Body of pancreas (tissue), 4 donors: Measurements from ENCODE around the gene MAL. TPM values are rescaled to one million over a fixed set of nuclear protein-coding genes. Genes with fewer than 3 reads are reported as not detected.

Source experiments
- ATAC-seq: fragments of 150-250 bp; one replicate; pipeline ENCODE4 v1.9.1; 2016
- DNase-seq, 4 donors: peaks; one replicate each; pipeline ENCODE4 v3.0.0-alpha.2; 2019
- H3K27ac ChIP-seq, 4 donors: fragments of 200-600 bp; sonication (generic); 1 replicate in 3 of 4; 2 replicates in 1 of 4; pipeline versions ENCODE4 v1.5.1 to v1.6.1; 2016 to 2019; ENCODE audit warnings: mild to moderate bottlenecking in 1 of 4, mixed read lengths in 1 of 4, moderate library complexity in 1 of 4
- H3K27me3 ChIP-seq, 2 donors: fragments of 200-600 bp; sonication (generic); one replicate each; pipeline ENCODE4 v1.6.0; 2016; ENCODE audit warnings: mild to moderate bottlenecking in 1 of 2
- H3K36me3 ChIP-seq, 2 donors: fragments of 200-600 bp; sonication (generic); replicated peaks in 1 of 2; 2 replicates each; pipeline ENCODE4 v1.5.1; 2016; ENCODE audit warnings: low read depth in 2 of 2; ENCODE audit not compliant: insufficient read depth in 1 of 2
- H3K4me1 ChIP-seq: fragments of 200-600 bp; sonication (generic); one replicate; pipeline ENCODE4 v1.6.0; 2016
- H3K4me3 ChIP-seq, 2 donors: fragments of 200-600 bp; sonication (generic); 1 replicate in 1 of 2; 2 replicates in 1 of 2; pipeline ENCODE4 v1.5.1; 2016 to 2019
- H3K9me3 ChIP-seq, 3 donors: fragments of 200-600 bp; sonication (generic); 1 replicate in 2 of 3; 2 replicates in 1 of 3; pipeline ENCODE4 v1.5.1; 2016
- CTCF ChIP-seq, 7 experiments: fragments of 450-650 bp in 4 of 7; fragments of 200-600 bp in 3 of 7; sonication (generic) in 3 of 7; IDR thresholded peaks; one replicate each; pipeline ENCODE4 v1.5.1; 2016 to 2019; ENCODE audit warnings: antibody characterized with exemption in 7 of 7
- POLR2A ChIP-seq, 3 donors: fragments of 450-650 bp; IDR thresholded peaks; one replicate each; pipeline ENCODE4 v1.6.1; 2016; ENCODE audit warnings: antibody characterized with exemption in 3 of 3, mild to moderate bottlenecking in 2 of 3
- WGBS, 2 donors: methylation state at CpG; one replicate each; pipeline ENCODE4 v1.1.5; 2017; 5-methylcytosine and 5-hydroxymethylcytosine counted together
- intact Hi-C: fragments of 100-400 bp; cut with DNase I; formaldehyde crosslinking; loops from one replicate; pipeline ENCODE4 v1.15.1; 2023
- total RNA-seq, 2 donors: library from RNA; depleted of rRNA; stranded (reverse); fragments of >200 nt; gene quantifications; one replicate each; pipeline ENCODE4 v1.1.0, GENCODE V29; 2016

MAL gene
- total RNA-seq, 2 donors from 2014 or later, result not detected

- peaks cover 12% of the 10 kb centered on the region for H3K4me1 ChIP-seq
- no peaks in the 10 kb centered on the region for H3K9me3 ChIP-seq
- peak overlapping the region in 1 of 4 donors; percentile 23 for H3K27ac ChIP-seq
- H3K4me3 ChIP-seq, result no peak overlapping the region
- no peaks in the 10 kb centered on the region for H3K27me3 ChIP-seq
- ATAC-seq (no peak), DNase-seq (no peak)
- no peak for TF ChIP-seq POLR2A (IDR thresholded peaks at IDR 0.05)
- no peak for TF ChIP-seq CTCF (IDR thresholded peaks at IDR 0.05)
- intact Hi-C loops, result no loop called here
- no peaks in the 10 kb centered on the region for H3K36me3 ChIP-seq
- 46% methylated on average over 6 to 7 of the region's 7 CpGs for WGBS, 2 donors
Measured at GRCh38 chr2:95042472-95043271, 17.2 kb downstream of the MAL start.

GRCh38 chr2:95043300-95044093 is 18.0 kb downstream of the MAL start:
- TF ChIP-seq CTCF (IDR thresholded peaks at IDR 0.05) (no peak), POLR2A (IDR thresholded peaks at IDR 0.05) (no peak)
- Histone ChIP-seq H3K27ac (peak overlapping the region in 1 of 4 donors; percentile 23), H3K9me3 (no peaks in the 10 kb centered on the region), H3K4me1 (peaks cover 12% of the 10 kb centered on the region), H3K27me3 (no peaks in the 10 kb centered on the region), H3K4me3 (no peak overlapping the region), H3K36me3 (no peaks in the 10 kb centered on the region)
- peak; percentile 77 to 89 (median 84) for DNase-seq
- peak; percentile 87 for ATAC-seq
- intact Hi-C loops, result no loop called here
- WGBS, 2 donors, result 36 to 46% methylated on average over 14 to 17 of the region's 17 CpGs

GRCh38 chr2:95044601-95045000 is 19.1 kb downstream of the MAL start:
- WGBS, 2 donors, result 79 to 91% methylated on average over 5 of the region's 5 CpGs
- Histone ChIP-seq H3K4me3 (no peak overlapping the region), H3K36me3 (no peaks in the 10 kb centered on the region), H3K9me3 (no peaks in the 10 kb centered on the region), H3K27me3 (no peaks in the 10 kb centered on the region), H3K27ac (no peak overlapping the region), H3K4me1 (peaks cover 12% of the 10 kb centered on the region)
- intact Hi-C loops, result no loop called here
- TF ChIP-seq CTCF (IDR thresholded peaks at IDR 0.05) (no peak), POLR2A (IDR thresholded peaks at IDR 0.05) (no peak)
- no peak for ATAC-seq
- DNase-seq, result no peak

GRCh38 chr2:95046371-95047112 is 21.0 kb downstream of the MAL start:
- ATAC-seq (no peak), DNase-seq (no peak)
- Histone ChIP-seq H3K4me1 (peaks cover 12% of the 10 kb centered on the region), H3K9me3 (no peaks in the 10 kb centered on the region), H3K27ac (no peak overlapping the region), H3K27me3 (no peaks in the 10 kb centered on the region), H3K36me3 (no peaks in the 10 kb centered on the region), H3K4me3 (no peak overlapping the region)
- 72 to 80% methylated on average over 13 of the region's 13 CpGs for WGBS, 2 donors
- TF ChIP-seq POLR2A (IDR thresholded peaks at IDR 0.05) (no peak), CTCF (IDR thresholded peaks at IDR 0.05) (no peak)
- intact Hi-C loops, result no loop called here
